Measurements from ENCODE around the gene APCDD1L.

DNA sequence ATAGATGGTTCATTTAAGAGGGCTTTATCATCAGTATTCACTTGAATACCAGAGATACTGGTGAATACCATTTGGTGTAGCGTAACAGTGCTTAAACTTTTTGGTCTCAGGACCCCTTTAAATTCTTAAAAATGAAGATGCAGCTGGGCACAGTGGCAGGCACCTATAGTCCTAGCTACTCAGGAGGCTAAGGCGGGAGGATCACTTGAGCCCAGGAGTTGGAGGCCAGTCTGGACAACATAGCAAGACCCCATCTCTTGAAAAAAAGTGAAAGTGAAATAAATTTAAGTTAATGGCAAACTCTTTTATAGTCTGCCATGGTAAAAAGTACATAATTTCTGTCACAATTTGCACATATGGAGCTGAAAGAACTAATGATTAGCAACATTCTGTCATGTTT lies 86.8 kb downstream of the APCDD1L start:
- TF ChIP-seq, protein P1, sequence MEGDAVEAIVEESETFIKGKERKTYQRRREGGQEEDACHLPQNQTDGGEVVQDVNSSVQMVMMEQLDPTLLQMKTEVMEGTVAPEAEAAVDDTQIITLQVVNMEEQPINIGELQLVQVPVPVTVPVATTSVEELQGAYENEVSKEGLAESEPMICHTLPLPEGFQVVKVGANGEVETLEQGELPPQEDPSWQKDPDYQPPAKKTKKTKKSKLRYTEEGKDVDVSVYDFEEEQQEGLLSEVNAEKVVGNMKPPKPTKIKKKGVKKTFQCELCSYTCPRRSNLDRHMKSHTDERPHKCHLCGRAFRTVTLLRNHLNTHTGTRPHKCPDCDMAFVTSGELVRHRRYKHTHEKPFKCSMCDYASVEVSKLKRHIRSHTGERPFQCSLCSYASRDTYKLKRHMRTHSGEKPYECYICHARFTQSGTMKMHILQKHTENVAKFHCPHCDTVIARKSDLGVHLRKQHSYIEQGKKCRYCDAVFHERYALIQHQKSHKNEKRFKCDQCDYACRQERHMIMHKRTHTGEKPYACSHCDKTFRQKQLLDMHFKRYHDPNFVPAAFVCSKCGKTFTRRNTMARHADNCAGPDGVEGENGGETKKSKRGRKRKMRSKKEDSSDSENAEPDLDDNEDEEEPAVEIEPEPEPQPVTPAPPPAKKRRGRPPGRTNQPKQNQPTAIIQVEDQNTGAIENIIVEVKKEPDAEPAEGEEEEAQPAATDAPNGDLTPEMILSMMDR (IDR thresholded peaks at IDR 0.05; ENCODE audit: insufficient read depth, low read depth, low read length): no peak
- no peak for TF ChIP-seq EZH2 (IDR thresholded peaks at IDR 0.05; ENCODE audit: insufficient read depth, low read length)
